ENCODE data around the gene SLC2A3.
A peak's percentile ranks its signal among the peaks of the same experiment; 100 is the strongest.
"Not testable (repeated sequence)": the region's sequence is repeated elsewhere in the genome, so short reads cannot be mapped to it uniquely, and the experiment has no call there.

Gene SLC2A3

DNA sequence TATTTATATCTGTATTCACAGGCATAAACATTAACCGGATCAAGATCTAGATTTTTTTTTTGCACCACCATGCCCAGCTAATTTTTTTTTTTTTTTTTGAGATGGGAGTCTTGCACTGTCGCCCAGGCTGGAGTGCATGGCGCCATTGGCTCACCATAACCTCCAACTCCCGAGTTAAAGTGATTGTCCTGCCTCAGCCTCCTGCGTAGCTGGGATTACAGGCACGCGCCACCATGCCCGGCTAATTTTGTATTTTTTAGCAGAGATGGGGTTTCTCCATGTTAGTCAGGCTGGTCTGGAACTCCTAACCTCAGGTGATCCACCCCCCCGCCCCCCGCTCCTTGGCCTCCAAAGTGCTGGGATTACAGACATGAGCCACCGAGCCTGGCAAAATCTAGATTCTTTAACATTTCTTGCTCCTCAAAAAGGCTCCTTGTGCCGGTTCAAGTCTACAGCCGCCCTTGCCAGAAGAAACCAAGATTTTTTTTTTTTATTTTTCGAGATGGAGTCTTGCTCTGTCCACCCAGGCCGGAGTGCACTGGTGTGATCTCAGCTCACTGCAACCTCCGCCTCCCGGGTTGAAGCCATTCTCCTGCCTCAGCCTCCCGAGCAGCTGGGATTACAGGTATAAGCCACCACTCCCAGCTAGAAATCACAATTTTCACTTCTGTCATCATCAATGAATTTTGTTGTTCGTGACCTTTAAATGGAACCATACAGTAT is 36.9 kb upstream of the SLC2A3 start:
- no peak overlapping the region for H3K4me3 ChIP-seq (replicated peaks; ENCODE audit: low read depth, low read length)
- DNase-seq (ENCODE audit: low read depth): no peak
- TF ChIP-seq, protein P1, sequence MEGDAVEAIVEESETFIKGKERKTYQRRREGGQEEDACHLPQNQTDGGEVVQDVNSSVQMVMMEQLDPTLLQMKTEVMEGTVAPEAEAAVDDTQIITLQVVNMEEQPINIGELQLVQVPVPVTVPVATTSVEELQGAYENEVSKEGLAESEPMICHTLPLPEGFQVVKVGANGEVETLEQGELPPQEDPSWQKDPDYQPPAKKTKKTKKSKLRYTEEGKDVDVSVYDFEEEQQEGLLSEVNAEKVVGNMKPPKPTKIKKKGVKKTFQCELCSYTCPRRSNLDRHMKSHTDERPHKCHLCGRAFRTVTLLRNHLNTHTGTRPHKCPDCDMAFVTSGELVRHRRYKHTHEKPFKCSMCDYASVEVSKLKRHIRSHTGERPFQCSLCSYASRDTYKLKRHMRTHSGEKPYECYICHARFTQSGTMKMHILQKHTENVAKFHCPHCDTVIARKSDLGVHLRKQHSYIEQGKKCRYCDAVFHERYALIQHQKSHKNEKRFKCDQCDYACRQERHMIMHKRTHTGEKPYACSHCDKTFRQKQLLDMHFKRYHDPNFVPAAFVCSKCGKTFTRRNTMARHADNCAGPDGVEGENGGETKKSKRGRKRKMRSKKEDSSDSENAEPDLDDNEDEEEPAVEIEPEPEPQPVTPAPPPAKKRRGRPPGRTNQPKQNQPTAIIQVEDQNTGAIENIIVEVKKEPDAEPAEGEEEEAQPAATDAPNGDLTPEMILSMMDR (IDR thresholded peaks at IDR 0.05; ENCODE audit: low read length, missing control alignments): no peak

DNA sequence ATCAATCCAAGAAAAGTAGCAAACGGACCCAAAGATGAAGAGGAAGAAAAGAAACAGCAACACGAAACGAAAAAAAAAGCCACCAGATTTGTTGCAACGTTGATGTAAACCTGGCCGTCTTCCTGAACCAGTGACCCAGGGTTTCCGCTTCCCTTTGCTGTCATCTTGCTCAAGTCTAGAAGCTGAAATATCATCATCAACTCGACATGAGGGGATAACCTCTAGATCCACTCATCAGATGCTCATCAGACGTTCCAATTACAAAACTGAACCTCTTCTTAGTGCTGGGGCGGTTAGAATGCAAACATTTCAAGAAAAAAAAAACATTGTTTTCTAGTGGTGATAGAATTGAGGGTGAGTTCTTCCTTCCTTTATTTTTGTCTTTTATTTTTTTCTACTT is 36.3 kb upstream of the SLC2A3 start:
- H3K4me3 ChIP-seq (replicated peaks; ENCODE audit: low read depth, low read length); DNase-seq (ENCODE audit: low read depth): not testable (repeated sequence)

DNA sequence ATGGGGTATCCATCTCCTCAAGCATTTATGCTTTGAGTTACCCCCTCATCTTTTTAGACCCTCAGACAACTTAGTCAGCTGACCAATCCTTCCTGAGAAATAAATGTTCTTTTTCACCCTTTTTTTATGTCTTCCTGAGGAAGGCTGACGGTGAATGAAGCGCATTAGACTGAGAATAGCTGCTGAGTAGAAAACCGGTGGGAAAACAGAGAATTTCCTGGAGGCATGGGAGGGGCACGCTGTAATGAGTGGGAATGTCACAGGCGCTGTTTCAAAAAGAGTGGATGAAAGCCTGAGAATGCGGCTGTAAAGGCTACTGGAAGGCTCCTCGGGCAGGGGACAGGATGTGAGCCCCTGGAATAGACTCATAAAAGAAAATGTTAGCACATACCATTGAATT is 35.8 kb upstream of the SLC2A3 start:
- not testable (repeated sequence) for DNase-seq (ENCODE audit: low read depth); H3K4me3 ChIP-seq (replicated peaks; ENCODE audit: low read depth, low read length)

DNA sequence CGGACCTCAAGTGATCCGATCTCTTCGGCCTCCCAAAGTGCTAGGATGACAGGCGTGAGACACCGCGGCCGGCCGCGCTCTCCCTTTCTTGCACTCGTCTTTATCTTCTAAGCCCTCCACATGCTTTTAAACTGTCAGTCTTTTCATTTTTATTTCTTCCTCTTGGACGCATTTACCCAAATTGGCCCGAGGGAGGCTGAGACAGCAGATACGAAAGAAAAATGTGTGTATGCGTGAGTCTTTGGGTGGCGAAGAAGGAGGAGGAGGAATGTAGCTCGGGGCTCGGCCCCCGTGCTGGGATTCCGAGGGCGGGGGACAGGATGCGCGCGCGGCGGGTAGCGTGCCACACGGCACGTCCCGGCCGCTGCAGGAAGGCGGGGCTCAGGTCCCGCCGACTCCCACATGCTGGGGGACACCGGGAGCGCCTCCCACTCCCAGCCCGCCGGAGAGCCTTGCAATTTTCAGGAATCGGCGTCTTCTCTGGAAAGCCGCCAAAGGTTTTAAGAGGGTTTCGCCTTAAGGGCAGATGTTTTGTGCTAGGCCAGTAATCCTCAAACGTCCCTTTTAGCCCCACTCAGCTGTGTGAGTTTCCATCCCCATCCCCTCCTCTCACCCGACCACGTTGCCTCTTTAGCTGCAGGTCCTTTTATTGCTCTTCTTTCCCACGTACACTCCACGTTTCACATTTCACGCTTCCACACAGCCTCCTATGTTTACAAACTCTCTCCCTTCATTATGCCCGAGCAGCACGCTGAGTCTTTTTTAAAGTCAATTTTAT is 34.7 kb upstream of the SLC2A3 start:
- DNase-seq (ENCODE audit: low read depth): peak; percentile 96
- peak overlapping the region; percentile 53 for H3K4me3 ChIP-seq (replicated peaks; ENCODE audit: low read depth, low read length)
- TF ChIP-seq, protein P1 (IDR thresholded peaks at IDR 0.05; ENCODE audit: low read length, missing control alignments): peak; percentile 8

DNA sequence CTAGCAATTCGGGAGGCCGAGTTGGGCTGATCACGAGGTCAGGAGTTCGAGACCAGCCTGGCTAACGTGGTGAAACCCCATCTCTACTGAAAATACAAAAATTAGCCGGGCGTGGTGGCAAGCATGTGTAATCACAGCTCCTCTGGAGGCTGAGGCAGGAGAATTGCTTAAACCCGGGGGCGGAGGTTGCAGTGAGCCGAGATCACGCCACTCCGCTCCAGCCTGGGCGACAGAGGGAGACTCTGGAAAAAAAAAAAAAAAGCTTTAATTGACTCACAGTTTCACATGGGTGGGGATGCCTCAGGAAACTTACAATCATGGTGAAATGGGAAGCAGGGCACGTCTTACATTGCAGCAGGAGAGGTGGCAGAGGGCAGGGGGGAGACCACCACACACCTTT is 30.6 kb upstream of the SLC2A3 start:
- peak; percentile 30 for DNase-seq (ENCODE audit: low read depth)
- TF ChIP-seq, protein P1 (IDR thresholded peaks at IDR 0.05; ENCODE audit: low read length, missing control alignments): no peak
- no peak overlapping the region for H3K4me3 ChIP-seq (replicated peaks; ENCODE audit: low read depth, low read length)

DNA sequence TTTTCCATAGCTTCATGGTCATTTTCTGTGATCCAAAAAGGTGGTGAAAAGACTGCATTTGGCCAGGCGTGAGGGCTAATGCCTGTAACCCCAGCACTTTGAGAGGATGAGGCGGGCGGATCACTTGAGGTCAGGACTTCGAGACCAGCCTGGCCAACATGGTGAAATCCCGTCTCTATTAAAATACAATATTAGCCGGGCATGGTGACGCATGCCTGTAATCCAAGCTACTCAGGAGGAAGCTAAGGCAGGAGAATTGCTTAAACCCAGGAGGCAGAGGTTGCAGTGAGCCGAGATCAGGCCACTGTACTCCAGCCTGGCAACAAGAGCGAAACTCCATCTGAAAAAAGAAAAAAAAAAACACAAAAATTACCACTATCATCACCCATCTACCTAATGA is 28.7 kb upstream of the SLC2A3 start:
- not testable (repeated sequence) for H3K4me3 ChIP-seq (replicated peaks; ENCODE audit: low read depth, low read length); DNase-seq (ENCODE audit: low read depth)

DNA sequence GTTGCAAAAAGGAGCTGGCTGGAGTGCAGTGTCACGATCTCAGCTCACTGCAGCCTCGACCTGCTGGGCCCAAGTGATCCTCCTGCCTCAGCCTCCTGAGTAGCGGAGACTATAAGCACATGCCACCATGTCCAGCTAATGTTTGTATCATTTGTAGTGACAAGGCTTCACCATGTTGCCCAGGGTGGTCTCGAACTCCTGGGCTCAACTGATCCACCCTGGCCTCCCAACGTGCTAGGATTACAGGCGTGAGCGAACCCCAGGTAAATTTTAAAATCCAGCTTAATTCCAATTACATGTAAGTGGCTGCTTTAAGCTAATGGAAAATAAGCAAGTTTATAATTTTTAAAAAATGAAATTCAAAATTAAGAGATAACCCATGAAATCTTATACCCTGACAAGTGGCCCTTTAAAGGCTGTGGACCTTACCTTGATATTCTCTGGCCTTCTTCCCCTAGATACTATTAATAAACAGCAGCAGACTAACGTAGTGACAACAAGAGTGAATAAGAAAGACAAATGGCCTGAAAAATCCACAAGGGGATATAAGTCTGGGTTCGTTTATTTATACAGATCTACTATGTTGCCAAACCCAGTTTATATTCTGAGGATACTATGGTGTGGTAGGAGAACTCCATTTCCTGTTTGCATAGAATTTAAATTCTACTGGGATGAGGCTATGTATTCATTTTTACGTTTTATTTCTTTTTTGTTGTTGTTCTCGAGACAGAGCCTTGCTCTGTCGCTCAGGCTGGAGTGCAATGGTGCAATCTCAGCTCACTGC is 25.6 kb upstream of the SLC2A3 start:
- TF ChIP-seq, protein P1 (IDR thresholded peaks at IDR 0.05; ENCODE audit: low read length, missing control alignments): no peak
- DNase-seq (ENCODE audit: low read depth): no peak
- peak overlapping the region; percentile 66 for H3K4me3 ChIP-seq (replicated peaks; ENCODE audit: low read depth, low read length)

DNA sequence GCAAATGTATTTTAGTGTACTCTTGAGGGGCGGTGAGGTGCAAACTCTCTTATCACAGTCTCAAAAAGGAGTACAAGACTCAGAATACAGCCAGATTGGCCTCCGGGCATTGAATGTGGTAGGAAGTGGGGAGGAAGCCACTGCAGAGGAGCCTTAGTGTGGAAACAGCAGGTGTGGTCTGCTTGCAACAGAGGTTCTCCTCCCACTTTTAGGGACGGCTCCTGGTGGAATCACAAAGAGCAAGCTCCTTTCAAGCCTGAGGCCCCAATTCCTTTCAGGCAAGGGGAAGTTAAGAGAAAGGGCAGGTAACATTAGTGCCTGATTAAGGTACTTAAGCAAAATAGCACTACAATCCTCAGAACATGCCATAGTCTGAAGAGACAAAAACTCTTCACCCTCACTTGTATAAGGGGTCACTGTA is 23.7 kb upstream of the SLC2A3 start:
- DNase-seq (ENCODE audit: low read depth): peak; percentile 47
- TF ChIP-seq, protein P1 (IDR thresholded peaks at IDR 0.05; ENCODE audit: low read length, missing control alignments): no peak
- H3K4me3 ChIP-seq (replicated peaks; ENCODE audit: low read depth, low read length): no peak overlapping the region
